Pericardium fibroblast (primary cell): ENCODE data around the gene VGLL3. TPM values are rescaled to one million over a fixed set of nuclear protein-coding genes. Genes with fewer than 3 reads are reported as not detected.

Source experiments
- total RNA-seq: library from RNA; depleted of rRNA; stranded (reverse); fragments of >200 nt; gene quantifications from 2 replicates; pipeline ENCODE4 v1.2.3, GENCODE V29; 2015

Gene VGLL3
- 89.7 and 103 TPM in 2 replicates for total RNA-seq

GRCh38 chr3:86990734-86991481 is at the start of gene VGLL3:
TSS of gene VGLL3 (minus strand) at chr3:86991149. CDS start at chr3:86990743, 406 bp downstream.

Other genes starting within 250 kb of the VGLL3 start
- gene CHMP2B, start 236.2 kb upstream of the VGLL3 start, total RNA-seq: 21.8 and 22.0 TPM in 2 replicates